Sigmoid colon (tissue), 7 donors: ENCODE measurements around the gene ZNF235. TPM values are rescaled to one million over a fixed set of nuclear protein-coding genes. Genes with fewer than 3 reads are reported as not detected.
A peak's percentile ranks its signal among the peaks of the same experiment; 100 is the strongest.

Experiments used
- DNase-seq: peaks from one replicate; pipeline ENCODE4 v3.0.0-alpha.2; 2019
- H3K27ac ChIP-seq, 4 donors: fragments of 200-600 bp; sonication (generic); one replicate each; pipeline ENCODE4 v1.5.1; 2016 to 2019; ENCODE audit warnings: mild to moderate bottlenecking in 1 of 4
- H3K27me3 ChIP-seq, 3 donors: fragments of 200-600 bp; sonication (generic); one replicate each; pipeline ENCODE4 v1.5.1; 2019; ENCODE audit warnings: mild to moderate bottlenecking in 1 of 3
- H3K36me3 ChIP-seq, 4 donors: fragments of 200-600 bp; sonication (generic); one replicate each; pipeline ENCODE4 v1.5.1; 2016 to 2019
- H3K4me1 ChIP-seq, 4 donors: fragments of 200-600 bp; sonication (generic); one replicate each; pipeline ENCODE4 v1.5.1; 2017 to 2019
- H3K4me3 ChIP-seq, 4 donors: fragments of 200-600 bp; sonication (generic); one replicate each; pipeline ENCODE4 v1.5.1; 2017 to 2019; ENCODE audit warnings: mild to moderate bottlenecking in 2 of 4, moderate library complexity in 1 of 4
- H3K9me3 ChIP-seq, 4 donors: fragments of 200-600 bp in 3 of 4; sonication (generic) in 3 of 4; one replicate each; pipeline versions ENCODE4 v1.5.1 to v1.6.1; 2013 to 2019
- CTCF ChIP-seq, 4 experiments: fragments of 450-650 bp in 3 of 4; fragments of 200-600 bp in 1 of 4; IDR thresholded peaks; one replicate each; pipeline ENCODE4 v1.5.1; 2016 to 2019; ENCODE audit warnings: antibody characterized with exemption in 4 of 4, mild to moderate bottlenecking in 3 of 4, moderate library complexity in 2 of 4
- EP300 ChIP-seq, 4 donors: sonication (generic); formaldehyde crosslinking; IDR thresholded peaks; one replicate each; pipeline ENCODE4 v1.6.1; 2017; ENCODE audit warnings: antibody characterized with exemption in 4 of 4
- POLR2A ChIP-seq, 2 donors: fragments of 450-650 bp; IDR thresholded peaks; one replicate each; pipeline ENCODE4 v1.6.1; 2016; ENCODE audit warnings: antibody characterized with exemption in 2 of 2, mild to moderate bottlenecking in 2 of 2, moderate library complexity in 2 of 2
- POLR2AphosphoS5 ChIP-seq, 4 donors: sonication (generic); formaldehyde crosslinking; IDR thresholded peaks; one replicate each; pipeline ENCODE4 v1.6.1; 2017; ENCODE audit warnings: antibody characterized with exemption in 4 of 4
- WGBS, 2 donors: extraction: QIAGEN DNeasy Blood & Tissue Kit; methylation state at CpG; one replicate each; pipeline ENCODE4 v1.1.7; 2013; 5-methylcytosine and 5-hydroxymethylcytosine counted together
- intact Hi-C: fragments of 100-400 bp; cut with DNase I; formaldehyde crosslinking; loops from one replicate; pipeline ENCODE4 v1.15.1; 2023
- polyA plus RNA-seq, 3 donors: library from polyadenylated mRNA; stranded (reverse); fragments of 200-250 nt; gene quantifications; one replicate each; pipeline ENCODE4 v1.2.3, GENCODE V29; 2013
- total RNA-seq, 4 donors: library from RNA; depleted of rRNA; stranded (reverse); fragments of >200 nt; gene quantifications; one replicate each; pipeline ENCODE4 v1.1.0, GENCODE V29; 2016
- donor health status: healthy with polysubstance abuse.
- donor health status: Bipolar disorder and iron deficiency.
- donor health status: healthy.

The ZNF235 gene
- total and polyA plus RNA-seq, 7 donors = 1.2 to 12.7 (median 5.8) TPM

- Histone ChIP-seq H3K4me1 (peaks cover 0 to 24% (median 9%) of the 10 kb centered on the region in 4 donors), H3K4me3 (no peak overlapping the region), H3K27ac (no peak overlapping the region), H3K27me3 (no peaks in the 10 kb centered on the region), H3K36me3 (peaks cover 0 to 4% (median 0%) of the 10 kb centered on the region in 4 donors), H3K9me3 (peaks cover 5 to 38% (median 10%) of the 10 kb centered on the region in 4 donors)
- 78 to 80% methylated on average over 10 of the region's 10 CpGs for WGBS, 2 donors
- intact Hi-C loops = no loop called here
- TF ChIP-seq CTCF (IDR thresholded peaks at IDR 0.05) = no peak
- DNase-seq = no peak
Observed at GRCh38 chr19:44280916-44281315, 23.9 kb downstream of the ZNF235 start.

DNA sequence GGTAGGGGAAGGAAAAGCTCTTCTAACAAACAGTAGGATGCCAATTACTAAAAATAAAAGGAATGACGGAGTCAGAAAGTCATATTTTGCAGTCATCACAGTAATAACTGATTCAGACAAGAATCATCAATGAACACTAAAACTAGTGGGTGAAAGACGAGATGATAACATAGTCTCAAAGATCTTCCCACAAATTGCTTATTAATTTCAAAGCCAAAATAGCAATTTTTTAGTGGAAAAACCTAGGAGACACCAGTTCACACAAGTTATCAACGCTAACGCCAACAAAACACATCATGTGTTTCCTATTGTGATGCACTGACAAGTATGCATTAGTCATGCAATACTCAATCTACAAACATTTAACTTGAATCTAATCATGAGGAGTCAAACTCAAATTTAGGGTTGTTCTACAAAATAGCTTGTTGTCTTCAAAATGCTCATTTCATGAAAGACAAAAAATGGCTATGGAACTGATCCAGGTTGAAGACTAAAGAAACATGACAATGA is 26.6 kb downstream of the ZNF235 start:
- peaks cover 5 to 40% (median 14%) of the 10 kb centered on the region in 4 donors for H3K9me3 ChIP-seq
- intact Hi-C loops = no loop called here
- no peak overlapping the region for H3K27ac ChIP-seq
- peaks cover 0 to 23% (median 14%) of the 10 kb centered on the region in 4 donors for H3K36me3 ChIP-seq
- no peak overlapping the region for H3K4me3 ChIP-seq
- peaks cover 0 to 1% (median 0%) of the 10 kb centered on the region in 4 donors for H3K4me1 ChIP-seq
- H3K27me3 ChIP-seq = no peaks in the 10 kb centered on the region
- WGBS, 2 donors = 93 to 97% methylated on average over 4 of the region's 4 CpGs
- no peak for TF ChIP-seq CTCF (IDR thresholded peaks at IDR 0.05)
- TF ChIP-seq EP300 (IDR thresholded peaks at IDR 0.05) = no peak
- no peak for TF ChIP-seq POLR2AphosphoS5 (IDR thresholded peaks at IDR 0.05)
- TF ChIP-seq POLR2A (IDR thresholded peaks at IDR 0.05) = no peak
- DNase-seq = no peak

GRCh38 chr19:44277331-44277730 is 27.5 kb downstream of the ZNF235 start:
- H3K9me3 ChIP-seq = peaks cover 0 to 40% (median 13%) of the 10 kb centered on the region in 4 donors
- H3K27ac ChIP-seq = no peak overlapping the region
- H3K36me3 ChIP-seq = peaks cover 0 to 28% (median 19%) of the 10 kb centered on the region in 4 donors
- intact Hi-C loops = no loop called here
- no peaks in the 10 kb centered on the region for H3K4me1 ChIP-seq
- H3K4me3 ChIP-seq = no peak overlapping the region
- H3K27me3 ChIP-seq = no peaks in the 10 kb centered on the region
- 95 to 96% methylated on average over 1 of the region's 1 CpG for WGBS, 2 donors
- no peak for TF ChIP-seq EP300 (IDR thresholded peaks at IDR 0.05)
- TF ChIP-seq POLR2A (IDR thresholded peaks at IDR 0.05) = no peak
- no peak for TF ChIP-seq CTCF (IDR thresholded peaks at IDR 0.05)
- TF ChIP-seq POLR2AphosphoS5 (IDR thresholded peaks at IDR 0.05) = no peak
- no peak for DNase-seq

GRCh38 chr19:44260695-44261446 is 44.0 kb downstream of the ZNF235 start:
- Histone ChIP-seq H3K4me1 (peaks cover 0 to 6% (median 0%) of the 10 kb centered on the region in 4 donors), H3K4me3 (peak overlapping the region in 3 of 4 donors; percentile 51 to 54 (median 53)), H3K27me3 (no peaks in the 10 kb centered on the region), H3K36me3 (peaks cover 0 to 2% (median 0%) of the 10 kb centered on the region in 4 donors), H3K27ac (peak overlapping the region in 3 of 4 donors; percentile 77 to 82 (median 80)), H3K9me3 (peaks cover 0 to 12% (median 4%) of the 10 kb centered on the region in 4 donors)
- 70 to 72% methylated on average over 6 of the region's 6 CpGs for WGBS, 2 donors
- intact Hi-C loops = no loop called here
- DNase-seq = no peak
- TF ChIP-seq EP300 (IDR thresholded peaks at IDR 0.05) (no peak), POLR2A (IDR thresholded peaks at IDR 0.05) (no peak), POLR2AphosphoS5 (IDR thresholded peaks at IDR 0.05) (no peak), CTCF (IDR thresholded peaks at IDR 0.05) (no peak)
